HAP-1 (cell line): ENCODE results near the gene GPR162.
"Not testable (repeated sequence)": the region's sequence is repeated elsewhere in the genome, so short reads cannot be mapped to it uniquely, and the experiment has no call there.

Experiments used
- DNase-seq, 2 experiments: peaks; one replicate each; pipeline ENCODE4 v3.0.0-alpha.2; 2016 to 2020; ENCODE audit warnings: low spot score in 2 of 2
- H3K27me3 ChIP-seq: fragments of 250-450 bp; sonication (Bioruptor Pico); 2 replicates; pipeline ENCODE4 v1.5.1; 2020; ENCODE audit warnings: low read depth, mild to moderate bottlenecking, moderate library complexity
- H3K36me3 ChIP-seq: fragments of 250-450 bp; sonication (Bioruptor Pico); replicated peaks from 2 replicates; pipeline ENCODE4 v1.5.1; 2020; ENCODE audit warnings: mild to moderate bottlenecking
- H3K4me1 ChIP-seq: fragments of 250-450 bp; sonication (Bioruptor Pico); 2 replicates; pipeline ENCODE4 v1.5.1; 2020; ENCODE audit warnings: mild to moderate bottlenecking
- H3K4me3 ChIP-seq: fragments of 250-450 bp; sonication (Bioruptor Pico); 2 replicates; pipeline ENCODE4 v1.5.1; 2020; ENCODE audit warnings: mild to moderate bottlenecking, moderate library complexity
- H3K9me3 ChIP-seq: fragments of 250-450 bp; sonication (Bioruptor Pico); 2 replicates; pipeline ENCODE4 v1.5.1; 2020; ENCODE audit warnings: mild to moderate bottlenecking, moderate library complexity
- in situ Hi-C: fragments of 300-500 bp; cut with MboI; formaldehyde crosslinking; loops from 3 replicates; pipeline ENCODE4 v1.14.3; 2020; ENCODE audit warnings: low sequenced_read_pairs, inconsistent platforms, mixed read lengths

Gene GPR162

DNA sequence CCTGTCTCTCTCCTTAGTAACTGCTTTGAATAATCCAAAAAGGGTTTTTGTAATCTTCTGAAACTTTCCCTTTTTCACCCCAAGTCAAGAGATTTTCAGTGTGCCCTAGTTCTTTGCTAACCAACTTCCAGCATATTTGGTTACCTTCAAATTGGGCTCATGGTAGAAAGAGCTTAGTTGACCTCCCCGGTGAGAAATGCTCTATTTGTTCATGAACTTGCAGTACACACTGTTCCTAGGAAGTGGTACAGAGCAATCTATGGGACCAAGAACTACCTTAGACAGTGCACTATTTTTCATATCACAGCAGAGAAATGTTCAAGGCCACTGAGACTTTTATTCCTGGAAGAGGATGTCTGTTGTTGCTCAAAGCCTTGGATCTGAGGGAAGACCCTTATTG lies 32.0 kb downstream of the GPR162 start:
- no peaks in the 10 kb centered on the region for H3K9me3 ChIP-seq
- peaks cover 15% of the 10 kb centered on the region for H3K4me1 ChIP-seq
- no peaks in the 10 kb centered on the region for H3K27me3 ChIP-seq
- DNase-seq, result no peak
- in situ Hi-C loops, result no loop called here
- H3K36me3 ChIP-seq, result peaks cover 51% of the 10 kb centered on the region
- peak overlapping the region; percentile 80; the same call in 1 of the 2 replicates for H3K4me3 ChIP-seq

DNA sequence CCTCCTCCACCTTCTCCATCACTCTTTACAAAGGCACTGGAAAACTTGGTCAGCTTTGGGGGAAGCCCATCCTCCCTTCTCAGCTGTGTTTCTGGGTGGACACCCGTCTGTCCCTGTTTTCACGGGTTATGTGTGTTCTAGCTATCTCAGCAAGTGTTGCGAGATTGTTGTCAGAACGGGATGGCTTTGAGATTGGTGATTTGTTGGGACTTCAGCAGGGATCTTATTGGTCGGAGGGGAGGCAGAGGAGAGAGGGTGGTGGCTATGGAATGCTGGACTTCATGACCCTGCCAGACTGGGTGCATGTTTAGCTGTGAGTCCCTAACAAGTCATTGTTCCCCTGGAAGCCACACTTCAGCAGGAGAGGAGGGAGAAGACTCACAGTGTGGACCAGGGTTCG lies 32.4 kb downstream of the GPR162 start:
- H3K4me3 ChIP-seq, result no peak overlapping the region
- DNase-seq, result no peak
- peaks cover 51% of the 10 kb centered on the region for H3K36me3 ChIP-seq
- H3K9me3 ChIP-seq, result no peaks in the 10 kb centered on the region
- peaks cover 15% of the 10 kb centered on the region for H3K4me1 ChIP-seq
- in situ Hi-C loops, result no loop called here
- H3K27me3 ChIP-seq, result no peaks in the 10 kb centered on the region

DNA sequence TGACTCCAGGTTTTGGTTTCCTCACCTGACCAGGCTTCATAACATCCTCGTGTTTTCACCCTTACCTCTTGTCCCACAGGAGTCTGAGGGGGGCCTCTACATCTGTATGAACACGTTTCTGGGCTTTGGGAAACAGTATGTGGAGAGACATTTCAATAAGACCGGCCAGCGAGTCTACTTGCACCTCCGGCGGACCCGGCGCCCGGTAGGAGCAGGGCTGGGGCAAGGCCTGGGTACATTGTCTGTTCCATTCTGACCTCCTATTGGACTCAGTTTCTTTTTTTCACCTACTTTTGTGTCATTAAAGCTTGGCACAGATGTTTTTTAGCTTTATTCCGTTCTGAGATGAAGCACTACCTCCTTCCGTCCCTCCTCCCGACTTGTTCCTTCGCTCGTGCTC lies 33.7 kb downstream of the GPR162 start:
- H3K27me3 ChIP-seq, result no peaks in the 10 kb centered on the region
- no peak for DNase-seq
- peaks cover 51% of the 10 kb centered on the region for H3K36me3 ChIP-seq
- H3K4me3 ChIP-seq, result no peak overlapping the region
- no peaks in the 10 kb centered on the region for H3K9me3 ChIP-seq
- in situ Hi-C loops, result no loop called here
- peaks cover 11% of the 10 kb centered on the region for H3K4me1 ChIP-seq

DNA sequence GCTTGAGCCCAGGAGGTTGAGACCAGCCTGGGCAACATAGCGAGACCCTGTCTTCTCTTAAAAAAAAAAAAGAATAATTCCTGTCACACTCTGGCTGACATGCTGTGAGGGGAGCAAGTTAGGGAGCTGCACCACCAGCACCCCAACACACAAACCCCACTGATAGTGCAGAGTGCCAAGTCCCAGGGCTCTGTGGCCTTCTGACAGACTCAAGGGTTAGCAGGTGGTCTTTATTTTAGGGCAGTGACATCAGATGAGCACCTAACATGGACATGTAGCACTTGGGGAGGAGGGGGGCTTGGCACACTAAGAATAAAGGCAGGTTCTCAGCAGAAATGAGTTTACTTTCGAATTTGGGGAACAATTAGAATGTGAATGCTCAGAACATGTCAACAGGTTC lies 37.2 kb downstream of the GPR162 start:
- peaks cover 74% of the 10 kb centered on the region for H3K36me3 ChIP-seq
- in situ Hi-C loops, result no loop called here
- H3K9me3 ChIP-seq, result no peaks in the 10 kb centered on the region
- DNase-seq, result no peak
- H3K4me3 ChIP-seq, result no peak overlapping the region
- H3K27me3 ChIP-seq, result no peaks in the 10 kb centered on the region
- H3K4me1 ChIP-seq, result no peaks in the 10 kb centered on the region

DNA sequence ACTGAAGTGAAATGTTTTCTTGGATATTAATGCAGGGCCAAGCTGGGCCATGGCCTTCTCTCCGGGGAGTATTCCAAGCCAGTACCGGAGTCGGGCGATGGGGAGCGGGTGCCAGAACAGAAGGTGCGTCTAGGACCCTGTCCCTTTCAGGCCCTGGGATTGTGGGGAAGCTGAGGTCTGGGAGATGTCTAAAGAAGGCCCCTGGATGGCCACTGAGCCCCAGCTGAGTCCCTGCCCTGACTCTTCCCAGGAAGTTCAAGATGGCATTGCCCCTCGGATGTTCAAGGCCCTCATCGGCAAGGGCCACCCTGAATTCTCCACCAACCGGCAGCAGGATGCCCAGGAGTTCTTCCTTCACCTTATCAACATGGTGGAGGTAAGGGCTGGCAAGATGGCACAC lies 38.5 kb downstream of the GPR162 start:
- no peak for DNase-seq
- Histone ChIP-seq H3K4me3 (no peak overlapping the region), H3K9me3 (no peaks in the 10 kb centered on the region), H3K36me3 (peaks cover 81% of the 10 kb centered on the region), H3K4me1 (no peaks in the 10 kb centered on the region), H3K27me3 (no peaks in the 10 kb centered on the region)
- in situ Hi-C loops, result no loop called here

DNA sequence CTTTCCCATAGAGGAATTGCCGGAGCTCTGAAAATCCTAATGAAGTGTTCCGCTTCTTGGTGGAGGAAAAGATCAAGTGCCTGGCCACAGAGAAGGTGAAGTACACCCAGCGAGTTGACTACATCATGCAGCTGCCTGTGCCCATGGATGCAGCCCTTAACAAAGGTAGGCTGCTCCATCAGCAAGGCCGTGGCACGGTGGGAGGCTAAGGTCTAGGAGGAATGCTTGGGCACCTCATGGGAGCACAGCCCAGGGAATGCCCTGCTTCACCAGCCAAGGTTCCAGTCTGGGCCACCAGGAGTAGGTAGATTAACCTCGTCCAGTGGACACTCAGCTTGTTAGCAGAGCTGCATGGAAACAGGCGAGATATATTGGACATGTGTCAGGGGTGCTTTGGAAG lies 39.3 kb downstream of the GPR162 start:
- H3K4me1 ChIP-seq, result no peaks in the 10 kb centered on the region
- no peak overlapping the region for H3K4me3 ChIP-seq
- peaks cover 83% of the 10 kb centered on the region for H3K36me3 ChIP-seq
- no peaks in the 10 kb centered on the region for H3K9me3 ChIP-seq
- DNase-seq, result no peak
- in situ Hi-C loops, result no loop called here
- H3K27me3 ChIP-seq, result no peaks in the 10 kb centered on the region

DNA sequence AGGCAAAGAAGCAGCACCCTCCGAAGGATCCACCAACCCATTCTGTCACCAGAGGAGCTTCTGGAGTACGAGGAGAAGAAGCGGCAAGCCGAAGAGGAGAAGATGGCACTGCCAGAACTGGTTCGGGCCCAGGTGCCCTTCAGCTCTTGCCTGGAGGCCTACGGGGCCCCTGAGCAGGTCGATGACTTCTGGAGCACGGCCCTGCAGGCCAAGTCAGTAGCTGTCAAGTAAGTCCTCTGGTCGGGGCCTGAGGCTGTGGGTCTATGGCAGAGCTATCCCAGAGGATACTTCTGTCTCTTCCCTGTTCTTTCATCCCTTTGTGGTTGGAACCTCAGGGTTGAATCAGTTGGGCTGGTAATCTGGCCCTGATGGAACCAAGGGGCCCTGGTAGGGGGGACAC lies 39.8 kb downstream of the GPR162 start:
- in situ Hi-C loops, result no loop called here
- Histone ChIP-seq H3K4me1 (no peaks in the 10 kb centered on the region), H3K27me3 (no peaks in the 10 kb centered on the region), H3K4me3 (no peak overlapping the region), H3K9me3 (no peaks in the 10 kb centered on the region), H3K36me3 (peaks cover 78% of the 10 kb centered on the region)
- no peak for DNase-seq

DNA sequence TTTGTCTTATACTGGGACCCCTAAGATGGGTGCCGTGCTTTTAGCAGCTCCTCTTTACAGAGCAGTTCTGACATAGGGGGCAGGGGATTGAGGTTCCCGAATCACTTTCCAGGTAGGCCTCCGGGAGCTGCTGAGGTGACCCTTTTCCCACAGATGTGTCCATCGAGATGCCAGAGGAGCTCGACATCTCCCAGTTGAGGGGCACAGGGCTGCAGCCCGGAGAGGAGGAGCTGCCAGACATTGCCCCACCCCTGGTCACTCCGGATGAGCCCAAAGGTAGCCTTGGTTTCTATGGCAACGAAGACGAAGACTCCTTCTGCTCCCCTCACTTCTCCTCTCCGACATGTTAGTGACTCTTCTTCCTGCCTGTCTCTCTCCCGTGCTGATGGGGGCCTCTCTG lies 41.4 kb downstream of the GPR162 start:
- in situ Hi-C loops, result no loop called here
- DNase-seq, result no peak
- Histone ChIP-seq H3K36me3 (peaks cover 73% of the 10 kb centered on the region), H3K4me1 (peaks cover 4% of the 10 kb centered on the region; the same call in 1 of the 2 replicates), H3K9me3 (no peaks in the 10 kb centered on the region), H3K4me3 (no peak overlapping the region), H3K27me3 (no peaks in the 10 kb centered on the region)

DNA sequence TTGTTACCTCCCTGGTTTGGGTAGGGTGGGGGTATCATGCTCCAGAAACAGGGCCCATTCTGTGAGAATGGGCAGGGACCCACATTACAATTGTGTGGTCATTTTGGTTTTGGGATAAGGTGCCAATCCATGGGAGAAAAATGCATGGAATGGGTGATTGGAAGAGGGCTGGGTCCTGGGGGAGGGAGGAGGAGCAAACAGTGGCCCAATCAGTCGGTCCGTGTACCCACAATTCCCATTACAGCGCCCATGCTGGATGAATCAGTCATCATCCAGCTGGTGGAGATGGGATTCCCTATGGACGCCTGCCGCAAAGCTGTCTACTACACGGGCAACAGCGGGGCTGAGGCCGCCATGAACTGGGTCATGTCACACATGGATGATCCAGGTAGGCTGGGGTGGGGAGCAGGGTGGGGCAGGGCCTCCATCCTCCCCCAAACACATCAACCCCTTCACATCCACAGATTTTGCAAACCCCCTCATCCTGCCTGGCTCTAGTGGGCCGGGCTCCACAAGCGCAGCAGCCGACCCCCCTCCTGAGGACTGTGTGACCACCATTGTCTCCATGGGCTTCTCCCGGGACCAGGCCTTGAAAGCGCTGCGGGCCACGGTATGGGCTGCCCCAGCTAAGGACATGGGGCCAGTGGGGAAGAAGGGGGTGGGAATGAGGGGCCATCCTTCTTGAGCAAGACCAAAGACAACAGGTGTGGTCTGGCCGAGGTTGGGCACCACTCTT lies 42.1 kb downstream of the GPR162 start:
- no peak overlapping the region for H3K4me3 ChIP-seq
- H3K27me3 ChIP-seq, result no peaks in the 10 kb centered on the region
- H3K4me1 ChIP-seq, result peaks cover 4% of the 10 kb centered on the region; the same call in 1 of the 2 replicates
- in situ Hi-C loops, result no loop called here
- peaks cover 73% of the 10 kb centered on the region for H3K36me3 ChIP-seq
- no peaks in the 10 kb centered on the region for H3K9me3 ChIP-seq
- no peak for DNase-seq

DNA sequence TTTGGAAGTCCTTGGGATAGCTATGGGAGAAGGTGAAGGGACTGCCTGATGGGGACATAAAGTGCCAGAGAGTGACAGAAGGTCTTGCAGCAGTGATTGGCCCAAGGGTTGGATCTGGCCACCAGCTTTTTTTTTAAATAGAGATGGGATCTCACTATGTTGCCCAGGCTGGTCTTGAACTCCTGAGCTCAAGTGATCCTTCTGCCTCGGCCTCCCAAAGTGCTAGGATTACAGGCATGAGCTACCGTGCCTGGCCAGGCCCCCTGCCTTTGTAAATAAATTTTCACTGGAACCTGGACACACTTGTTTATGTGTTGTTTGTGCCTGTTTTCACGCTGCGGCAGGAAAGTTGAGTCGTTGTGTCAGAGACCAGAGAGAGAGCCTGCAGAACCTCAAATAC lies 43.7 kb downstream of the GPR162 start:
- H3K36me3 ChIP-seq, result peaks cover 73% of the 10 kb centered on the region
- H3K27me3 ChIP-seq, H3K4me3 ChIP-seq, DNase-seq, H3K9me3 ChIP-seq: not testable (repeated sequence)
- in situ Hi-C loops, result loop anchor here (5.0 kb wide), 1 partner anchor 77 kb away; the partner anchor contains the start of genes C12orf57 and RNU7-1
- peaks cover 12% of the 10 kb centered on the region for H3K4me1 ChIP-seq

DNA sequence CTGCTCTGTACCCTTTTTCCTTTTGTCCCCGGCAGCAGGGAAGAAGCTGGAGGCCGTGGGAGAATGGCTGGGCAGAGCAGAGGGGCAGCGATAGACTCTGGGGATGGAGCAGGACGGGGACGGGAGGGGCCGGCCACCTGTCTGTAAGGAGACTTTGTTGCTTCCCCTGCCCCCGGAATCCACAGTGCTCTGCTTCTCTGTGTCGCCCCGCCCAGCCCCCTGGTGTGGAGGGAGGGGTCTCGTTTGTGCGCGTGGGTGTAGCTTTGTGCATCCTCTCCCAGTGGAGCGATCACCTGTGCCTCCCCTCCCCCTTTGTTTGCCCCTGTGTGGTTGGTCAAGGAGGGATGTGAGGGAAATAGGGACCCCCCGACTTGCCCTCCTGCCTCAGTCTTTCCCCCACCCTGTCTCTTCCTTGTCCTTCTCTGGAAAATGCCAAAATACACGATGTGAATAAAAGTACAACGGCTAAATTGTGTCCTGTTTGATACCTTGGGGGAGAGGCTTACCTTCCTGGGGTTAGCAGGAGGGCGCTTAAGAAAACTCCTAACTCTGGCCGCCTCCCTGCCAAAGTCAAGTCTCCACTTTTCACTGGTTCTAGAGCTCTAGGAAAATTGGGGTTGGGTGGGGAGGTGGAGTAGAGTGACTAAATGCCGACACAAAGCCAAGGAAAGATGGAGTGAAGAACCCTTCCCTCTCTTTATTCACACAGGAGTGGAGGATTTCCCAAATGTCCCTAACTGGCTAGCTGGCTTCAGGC lies 44.7 kb downstream of the GPR162 start:
- in situ Hi-C loops, result loop anchor here (5.0 kb wide), 1 partner anchor 76 kb away; the partner anchor contains the start of genes C12orf57 and RNU7-1
- Histone ChIP-seq H3K4me1 (peaks cover 17% of the 10 kb centered on the region), H3K27me3 (no peaks in the 10 kb centered on the region), H3K4me3 (peak overlapping the region; percentile 92), H3K36me3 (peaks cover 73% of the 10 kb centered on the region), H3K9me3 (no peaks in the 10 kb centered on the region)
- peak in 1 of 2 experiments; percentile 29 for DNase-seq

DNA sequence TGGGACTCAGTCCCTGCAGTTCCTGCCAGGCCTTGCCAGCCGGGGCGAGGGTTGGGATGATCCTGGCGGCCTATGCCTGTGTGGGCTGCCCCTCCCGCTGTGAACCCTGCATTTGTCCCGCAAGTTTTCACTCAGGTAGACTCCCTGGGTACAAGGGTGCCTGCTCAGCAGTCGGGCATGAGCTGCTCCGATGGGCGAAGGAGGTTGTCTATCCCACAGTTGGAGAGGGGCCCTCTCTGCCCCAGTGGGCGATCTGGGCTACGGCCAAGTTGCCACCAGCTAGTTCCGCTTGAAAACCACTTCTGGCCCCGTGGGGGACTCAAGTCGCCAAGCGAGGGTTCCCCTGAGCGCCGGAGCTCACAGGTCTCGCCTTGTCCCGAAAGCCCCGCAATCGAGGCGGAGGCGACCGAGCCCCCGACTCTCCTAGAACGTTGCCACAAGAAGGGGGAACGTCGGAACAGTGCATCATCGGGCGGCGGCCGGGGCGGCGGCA lies 45.3 kb downstream of the GPR162 start:
- no peaks in the 10 kb centered on the region for H3K9me3 ChIP-seq
- H3K36me3 ChIP-seq, result peaks cover 74% of the 10 kb centered on the region
- in situ Hi-C loops, result loop anchor here (5.0 kb wide), 1 partner anchor 75 kb away; the partner anchor contains the start of genes C12orf57 and RNU7-1
- no peak for DNase-seq
- peak overlapping the region; percentile 92 for H3K4me3 ChIP-seq
- no peaks in the 10 kb centered on the region for H3K27me3 ChIP-seq
- peaks cover 21% of the 10 kb centered on the region for H3K4me1 ChIP-seq

DNA sequence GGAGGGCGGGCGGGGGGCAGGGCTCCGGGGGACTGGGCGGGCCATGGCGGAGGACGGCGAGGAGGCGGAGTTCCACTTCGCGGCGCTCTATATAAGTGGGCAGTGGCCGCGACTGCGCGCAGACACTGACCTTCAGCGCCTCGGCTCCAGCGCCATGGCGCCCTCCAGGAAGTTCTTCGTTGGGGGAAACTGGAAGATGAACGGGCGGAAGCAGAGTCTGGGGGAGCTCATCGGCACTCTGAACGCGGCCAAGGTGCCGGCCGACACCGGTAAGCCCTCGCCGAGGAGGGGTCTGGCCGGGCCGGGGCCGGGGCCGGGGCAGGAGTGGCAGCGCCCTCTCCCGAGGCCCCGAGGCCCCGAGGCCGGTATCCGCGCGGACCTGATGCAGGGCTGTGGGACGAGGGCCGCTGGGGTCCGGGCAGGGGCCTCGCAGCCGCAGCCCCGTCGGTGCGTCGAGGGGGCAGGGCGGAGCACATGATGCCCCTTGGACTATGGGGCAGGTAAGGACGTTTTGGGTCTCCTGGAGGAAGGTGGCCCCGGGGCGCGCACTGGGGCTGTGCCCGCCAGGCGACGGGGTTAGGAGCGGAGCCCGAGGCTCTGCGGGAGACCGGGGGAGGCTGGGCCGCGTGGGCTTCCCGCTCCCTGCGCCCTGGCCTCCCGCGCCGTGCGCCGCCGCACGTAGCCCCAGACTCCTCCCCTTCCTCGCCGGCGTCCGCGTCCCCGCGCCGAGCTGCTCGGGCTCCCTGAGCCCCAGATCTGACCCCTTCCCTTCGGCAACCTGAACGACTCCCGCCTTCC lies 46.0 kb downstream of the GPR162 start, which contains the start of gene TPI1:
TPI1 (plus strand) TSS at position 119 of the 798 bp plus-strand sequence; CDS start at position 155, 36 bp downstream.
- peaks cover 77% of the 10 kb centered on the region for H3K36me3 ChIP-seq
- in situ Hi-C loops, result loop anchor here (5.0 kb wide), 1 partner anchor 75 kb away; the partner anchor contains the start of genes C12orf57 and RNU7-1
- H3K4me1 ChIP-seq, result peaks cover 23% of the 10 kb centered on the region
- DNase-seq, result peak; percentile 71 to 88
- no peaks in the 10 kb centered on the region for H3K9me3 ChIP-seq
- no peaks in the 10 kb centered on the region for H3K27me3 ChIP-seq
- H3K4me3 ChIP-seq, result peak within 1 kb of the TSS; percentile 92
